Measurements from ENCODE around the gene INSYN2B.
"Not testable (repeated sequence)": the region's sequence is repeated elsewhere in the genome, so short reads cannot be mapped to it uniquely, and the experiment has no call there.

INSYN2B gene

DNA sequence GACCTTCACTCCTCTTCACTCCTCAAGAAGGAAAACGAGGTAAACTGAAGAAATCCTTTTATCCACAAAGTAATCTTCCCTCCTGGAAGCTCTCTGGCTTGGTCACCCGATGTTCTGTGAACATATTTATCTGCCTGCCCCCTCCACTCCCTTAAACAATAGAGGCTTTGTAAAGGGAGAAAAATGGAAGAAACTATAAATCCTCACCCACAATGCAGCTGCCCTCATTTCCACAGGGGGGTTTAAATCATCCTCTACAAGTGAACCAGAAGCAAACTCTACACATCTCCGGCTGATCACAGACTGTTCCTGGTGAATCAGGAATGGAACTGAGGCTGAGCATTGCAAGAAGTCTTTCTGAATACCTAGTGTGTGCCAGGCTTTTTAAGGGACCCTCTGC lies 7.2 kb downstream of the INSYN2B start:
- DNase-seq, result no peak

DNA sequence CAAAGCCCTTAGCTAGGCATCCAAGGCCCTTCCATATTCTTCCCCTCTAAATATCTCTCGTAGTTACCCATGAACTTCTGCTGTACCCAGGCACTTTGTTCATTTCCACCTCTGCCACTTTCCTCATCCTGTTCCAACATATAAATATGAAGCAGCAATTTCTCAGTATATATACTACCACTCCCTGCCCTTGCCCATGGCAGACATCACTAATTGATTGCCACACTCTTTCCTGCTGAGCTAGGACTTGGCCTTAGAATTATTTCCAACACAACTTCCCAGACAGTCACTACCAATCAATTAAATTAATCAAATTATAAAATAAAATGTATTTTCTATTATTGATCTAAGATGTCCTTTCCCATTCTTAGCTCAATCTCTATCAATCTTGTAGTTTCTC lies 8.5 kb downstream of the INSYN2B start:
- no peak for DNase-seq

DNA sequence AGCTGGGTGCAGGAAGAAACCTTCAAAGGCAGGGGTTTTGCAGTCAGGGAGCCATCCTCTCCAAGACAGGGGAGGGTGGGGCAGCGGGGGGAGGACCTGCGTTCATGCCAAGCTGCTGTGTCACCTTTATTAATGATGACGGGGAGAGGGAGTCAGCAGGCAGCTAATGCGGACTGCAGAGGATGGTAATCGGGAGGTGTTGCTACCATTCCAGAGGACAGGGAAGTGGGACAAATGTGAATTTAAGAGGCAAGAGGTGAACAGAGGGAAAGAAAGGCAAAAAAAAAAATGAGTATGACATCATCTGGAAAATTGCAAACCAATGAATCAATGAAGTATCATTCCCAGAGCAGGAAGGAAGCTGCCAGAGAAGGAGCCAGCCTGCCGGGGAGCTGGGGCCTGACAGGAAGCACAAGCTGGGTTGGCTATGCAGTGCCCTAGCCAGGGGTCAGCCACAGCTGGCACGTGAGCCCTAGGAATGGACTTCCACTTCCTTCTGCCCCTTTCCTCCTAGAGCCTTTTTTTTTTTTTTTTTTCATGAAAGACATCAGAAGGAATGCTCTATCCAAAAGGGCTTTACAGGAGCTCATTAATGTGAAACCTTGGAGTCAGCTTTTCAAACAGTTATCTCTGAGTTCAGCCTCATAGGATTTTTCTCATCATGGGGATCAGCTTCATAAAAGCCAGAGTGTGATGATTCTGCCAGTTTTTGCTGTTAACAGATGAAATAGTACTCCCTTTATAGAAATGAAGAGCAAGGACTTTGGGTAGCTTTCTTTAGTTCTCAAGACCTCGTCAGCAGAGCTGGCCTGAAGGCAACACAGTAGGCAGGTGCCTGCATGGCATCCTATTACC lies 9.2 kb downstream of the INSYN2B start:
- DNase-seq, result no peak

DNA sequence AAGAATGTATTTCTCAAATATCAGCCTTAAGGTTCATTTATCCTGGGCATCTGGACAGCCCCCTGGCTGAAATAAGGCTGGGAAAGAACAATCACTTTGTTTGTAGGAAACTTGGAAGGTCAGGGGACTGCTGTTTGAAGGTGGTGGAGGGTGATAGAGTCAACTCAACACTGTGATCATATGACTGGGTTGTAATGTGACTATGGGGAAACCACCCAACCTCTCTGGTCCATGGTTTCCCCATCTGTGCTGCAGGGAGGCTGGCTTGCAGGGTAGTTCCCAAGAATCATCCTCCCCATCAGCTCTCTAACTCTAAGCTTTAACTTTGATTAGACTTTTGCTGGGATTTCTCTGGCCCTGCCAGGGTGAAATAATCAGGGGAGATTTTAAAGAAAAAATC lies 10.0 kb downstream of the INSYN2B start:
- DNase-seq, result no peak

GRCh38 chr5:169964246-169964645 lies 16.0 kb downstream of the INSYN2B start:
- DNase-seq, result no peak

DNA sequence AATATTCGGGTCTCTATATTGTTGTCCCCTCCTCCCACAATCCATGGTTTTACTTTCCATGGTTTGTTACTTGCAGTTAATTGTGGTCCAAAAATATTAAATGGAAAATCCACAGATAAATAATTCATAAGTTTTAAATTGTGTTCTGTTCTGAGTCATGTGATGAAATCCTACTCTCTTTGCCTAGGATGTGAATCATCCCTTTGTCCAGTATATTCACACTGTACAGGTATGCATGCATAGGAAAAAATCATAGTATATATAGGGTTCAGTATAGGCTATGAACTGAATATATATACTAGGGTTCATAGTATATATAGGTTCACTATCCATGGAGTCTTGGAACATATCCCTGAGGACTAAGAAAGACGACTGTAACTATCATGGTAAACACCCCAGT lies 19.6 kb downstream of the INSYN2B start:
- DNase-seq, result no peak

- DNase-seq, result no peak
These were observed 22.0 kb downstream of the INSYN2B start for GRCh38 chr5:169958278-169958677.

GRCh38 chr5:169956756-169957155 lies 23.5 kb downstream of the INSYN2B start:
- DNase-seq, result no peak

DNA sequence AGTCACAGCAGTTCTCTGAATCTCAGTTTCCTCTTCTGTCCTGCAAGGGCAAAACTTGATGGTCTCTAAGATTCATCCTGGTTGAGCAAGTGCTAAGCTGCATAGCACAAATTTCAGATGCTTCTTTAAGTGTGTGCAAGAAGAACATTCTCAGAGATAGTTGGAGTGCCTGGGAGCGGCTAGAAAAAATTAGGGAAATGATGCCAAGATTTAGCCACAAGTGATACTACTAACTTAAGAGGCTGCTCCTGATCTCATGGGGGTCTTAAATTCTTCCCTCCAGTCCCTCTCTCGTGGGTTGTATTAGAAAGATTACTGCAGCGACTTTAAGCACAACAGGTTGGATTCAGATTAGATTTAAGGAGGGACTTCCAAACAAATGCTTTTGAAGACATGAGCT lies 24.2 kb downstream of the INSYN2B start:
- no peak for DNase-seq

DNA sequence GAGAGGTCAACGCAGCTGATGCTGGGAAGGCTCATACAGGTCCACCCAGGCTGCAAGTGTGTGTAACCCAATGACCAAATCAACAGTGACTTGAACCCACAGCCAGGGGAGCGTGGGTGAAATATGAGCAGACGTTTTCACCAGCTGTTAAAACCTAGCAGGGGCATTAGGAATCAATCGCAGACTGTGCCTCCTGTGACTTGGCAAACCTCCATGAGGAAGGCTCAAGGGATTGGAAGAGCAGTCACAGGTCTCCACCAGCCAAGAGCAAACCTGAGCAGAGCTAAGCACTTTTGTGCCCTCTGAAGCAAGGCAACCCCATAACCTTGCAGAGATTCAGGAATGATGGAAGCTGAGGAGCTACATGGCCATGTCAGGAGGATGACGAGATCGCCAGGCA lies 25.5 kb downstream of the INSYN2B start:
- no peak for DNase-seq

- DNase-seq, result not testable (repeated sequence)
These were observed 27.1 kb downstream of the INSYN2B start for GRCh38 chr5:169953196-169953595.

GRCh38 chr5:169950333-169950732 lies 30.0 kb downstream of the INSYN2B start:
- DNase-seq, result no peak

- peak in 1 of 51 donors; percentile 4 for DNase-seq
These were observed 33.5 kb downstream of the INSYN2B start for GRCh38 chr5:169946743-169947295.

DNA sequence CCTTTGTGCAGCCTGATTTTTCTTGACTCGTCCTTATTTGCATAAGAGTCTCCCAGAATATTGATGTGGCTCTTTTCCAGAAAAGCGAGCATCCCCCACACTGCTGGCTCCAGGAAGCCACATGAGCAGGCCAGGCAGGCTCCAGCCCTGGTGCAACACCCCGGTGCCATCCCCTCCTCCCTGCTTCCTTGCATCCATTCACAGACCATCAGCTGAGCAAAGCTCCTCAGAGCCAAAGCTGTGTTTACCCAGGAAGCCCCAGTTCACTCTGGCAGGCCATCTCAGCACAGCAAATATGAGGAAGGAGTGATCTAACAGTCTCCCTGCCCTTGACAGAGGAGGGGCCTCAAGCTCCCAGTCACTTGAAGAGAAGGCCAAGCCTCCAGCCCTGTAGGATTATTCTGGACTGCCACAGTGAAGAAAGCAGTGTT lies 34.4 kb downstream of the INSYN2B start:
- DNase-seq, result peak in 46 of 51 donors; percentile 11 to 76 (median 46)

DNA sequence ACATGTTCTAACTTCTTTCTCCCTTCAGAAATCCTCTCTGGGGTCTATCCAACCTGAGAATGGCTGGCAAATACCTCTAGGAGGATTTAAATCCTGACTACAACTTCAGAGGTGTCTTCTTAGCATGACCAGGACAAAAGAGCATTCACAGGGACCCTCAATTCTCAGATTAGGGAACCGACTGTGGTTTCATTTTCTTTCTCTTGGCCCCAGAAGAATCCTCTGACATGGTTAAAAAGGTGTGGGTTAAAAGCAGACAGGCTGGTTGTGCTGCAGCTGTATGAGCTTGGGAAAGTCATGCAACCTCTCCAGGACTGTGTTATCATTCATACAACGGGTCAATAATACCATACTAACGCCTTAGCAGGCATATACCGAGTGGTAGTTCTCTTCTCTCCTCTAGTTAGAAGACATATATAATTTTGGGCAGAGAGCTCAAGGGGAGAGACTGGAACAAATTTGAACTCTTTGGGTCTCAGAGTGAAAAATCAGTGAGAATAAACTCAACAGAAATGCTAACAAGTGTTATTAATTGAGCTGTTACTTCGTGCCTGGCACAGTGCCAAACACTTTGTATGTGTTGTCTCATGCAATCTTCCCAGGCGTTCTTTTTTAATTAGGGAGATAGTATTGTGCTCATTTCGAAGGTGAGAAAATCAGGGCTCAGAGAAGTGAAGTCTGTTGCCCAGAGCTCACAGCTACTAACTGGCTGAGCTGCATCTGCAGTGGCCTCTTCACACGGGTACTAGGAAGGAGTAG lies 35.2 kb downstream of the INSYN2B start:
- peak in 1 of 51 donors; percentile 5 for DNase-seq

DNA sequence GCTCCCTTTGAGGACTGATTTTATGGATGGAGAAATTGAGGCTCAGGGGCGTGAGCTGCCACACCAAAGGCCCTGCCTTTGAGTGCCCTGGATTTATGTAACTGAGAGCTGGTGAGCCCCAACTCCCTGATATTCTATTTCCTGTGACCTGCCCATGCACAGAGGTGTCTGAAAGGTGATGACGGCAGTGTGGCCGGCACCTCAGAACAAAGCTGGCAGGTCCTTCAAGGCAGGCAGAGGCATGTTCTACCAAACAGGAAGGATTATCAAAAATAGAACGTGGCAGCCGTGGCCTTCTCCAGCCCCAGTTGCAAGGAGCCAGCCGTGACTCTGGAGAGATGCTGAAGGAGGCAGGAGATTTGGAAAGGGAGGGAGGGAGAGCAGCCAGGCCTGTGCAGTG lies 36.2 kb downstream of the INSYN2B start:
- no peak for DNase-seq

- DNase-seq, result no peak
These were observed 37.3 kb downstream of the INSYN2B start for GRCh38 chr5:169943026-169943425.

DNA sequence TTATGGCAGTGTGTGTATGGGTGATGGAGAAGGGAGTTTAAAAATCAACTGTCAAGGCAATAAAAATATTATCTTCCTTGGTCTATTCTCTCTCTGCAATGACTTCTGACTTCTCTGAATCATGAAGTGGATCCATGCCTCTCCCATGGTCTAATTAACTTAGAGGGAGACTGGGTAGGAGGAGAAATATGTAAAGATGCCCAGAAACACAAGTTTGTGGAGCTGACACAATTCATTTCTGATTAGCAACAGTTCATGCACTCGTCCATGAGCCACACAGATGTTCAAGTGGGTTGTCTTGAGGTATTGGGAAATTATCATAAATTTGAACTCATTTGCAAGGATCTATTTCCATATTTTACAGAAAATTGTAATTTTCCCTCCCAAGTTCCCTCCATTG lies 38.1 kb downstream of the INSYN2B start:
- no peak for DNase-seq

- no peak for DNase-seq
These were observed 38.8 kb downstream of the INSYN2B start for GRCh38 chr5:169941542-169941941.

GRCh38 chr5:169939731-169940130 lies 40.6 kb downstream of the INSYN2B start:
- DNase-seq, result no peak

DNA sequence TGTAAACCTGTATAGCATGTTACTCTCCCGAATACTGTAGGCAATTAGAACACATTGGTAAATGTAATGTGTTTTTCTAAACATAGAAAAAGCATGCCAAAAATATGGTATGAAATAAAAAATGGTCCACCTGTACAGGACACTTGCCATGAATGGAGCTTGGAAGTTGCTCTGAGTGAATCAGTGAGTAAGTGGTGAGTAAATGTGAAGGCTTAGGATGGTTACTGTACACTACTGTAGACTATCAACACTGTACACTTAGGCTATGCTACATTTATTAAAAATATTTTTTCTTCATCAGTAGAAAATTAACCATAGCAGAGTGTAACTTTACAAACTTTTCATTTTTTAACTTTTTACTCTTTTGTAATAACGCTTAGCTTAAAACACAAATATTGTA lies 41.9 kb downstream of the INSYN2B start:
- DNase-seq, result no peak

GRCh38 chr5:169935762-169936161 lies 44.5 kb downstream of the INSYN2B start:
- no peak for DNase-seq

- DNase-seq, result no peak
These were observed 45.3 kb downstream of the INSYN2B start for GRCh38 chr5:169934990-169935389.

All from hypothalamus (tissue), 51 donors.